Mesodermal cell (in vitro differentiated cells): ENCODE measurements around the gene FUT8.
"Not testable (repeated sequence)": the region's sequence is repeated elsewhere in the genome, so short reads cannot be mapped to it uniquely, and the experiment has no call there.

Experiments
- H3K27ac ChIP-seq: 2 replicates; pipeline ENCODE4 v1.7.0; 2013; ENCODE audit warnings: mild to moderate bottlenecking, low read depth, low read length, moderate library complexity; ENCODE audit not compliant: severe bottlenecking
- H3K36me3 ChIP-seq: 2 replicates; pipeline ENCODE4 v1.7.1; 2013; ENCODE audit warnings: mild to moderate bottlenecking, low read length, moderate library complexity; ENCODE audit not compliant: control insufficient read depth, insufficient read depth
- H3K4me1 ChIP-seq: one replicate; pipeline ENCODE4 v1.7.1; 2013; ENCODE audit warnings: mild to moderate bottlenecking, low read length; ENCODE audit not compliant: insufficient read depth, control insufficient read depth, poor library complexity, severe bottlenecking
- H3K4me3 ChIP-seq: 2 replicates; pipeline ENCODE4 v1.7.0; 2013; ENCODE audit warnings: low read length, control low read depth, mild to moderate bottlenecking; ENCODE audit not compliant: insufficient read depth, poor library complexity, severe bottlenecking; ENCODE audit errors: extremely low read depth
- H3K9me3 ChIP-seq: 2 replicates; pipeline ENCODE4 v1.7.1; 2013; ENCODE audit warnings: mild to moderate bottlenecking, low read length, moderate library complexity; ENCODE audit not compliant: control insufficient read depth
- WGBS, 2 experiments: methylation state at CpG; one replicate each; pipeline ENCODE4 v1.1.5; 2013; ENCODE audit warnings: missing lambda C conversion rate in 2 of 2; ENCODE audit not compliant: insufficient coverage in 2 of 2; 5-methylcytosine and 5-hydroxymethylcytosine counted together

FUT8 gene

GRCh38 chr14:65620195-65620594, 207.7 kb downstream of the FUT8 start:
- Histone ChIP-seq H3K9me3 (no peaks in the 10 kb centered on the region), H3K4me1 (no peaks in the 10 kb centered on the region), H3K36me3 (peaks cover 4% of the 10 kb centered on the region), H3K4me3 (no peak overlapping the region), H3K27ac (no peak overlapping the region)

- H3K4me3 ChIP-seq: no peak overlapping the region
- no peaks in the 10 kb centered on the region for H3K36me3 ChIP-seq
- 84 to 88% methylated on average over 3 to 4 of the region's 5 CpGs for WGBS, 2 experiments
- H3K4me1 ChIP-seq: no peaks in the 10 kb centered on the region
- H3K27ac ChIP-seq: no peak overlapping the region
- H3K9me3 ChIP-seq: no peaks in the 10 kb centered on the region
These were observed 210.2 kb downstream of the FUT8 start for GRCh38 chr14:65622703-65623102.

- Histone ChIP-seq H3K4me3 (no peak overlapping the region), H3K4me1 (no peaks in the 10 kb centered on the region), H3K36me3 (no peaks in the 10 kb centered on the region), H3K9me3 (no peaks in the 10 kb centered on the region), H3K27ac (no peak overlapping the region)
- no CpG with 5 or more reads among the region's 1 CpG for WGBS, 2 experiments
These were observed 211.2 kb downstream of the FUT8 start for GRCh38 chr14:65623759-65624158.

- H3K4me1 ChIP-seq: no peaks in the 10 kb centered on the region
- H3K9me3 ChIP-seq: no peaks in the 10 kb centered on the region
- WGBS, 2 experiments: 100% methylated on average over 3 to 4 of the region's 4 CpGs
- H3K36me3 ChIP-seq: no peaks in the 10 kb centered on the region
- no peak overlapping the region for H3K4me3 ChIP-seq
- no peak overlapping the region for H3K27ac ChIP-seq
These were observed 214.8 kb downstream of the FUT8 start for GRCh38 chr14:65627315-65627714.

GRCh38 chr14:65628664-65629063, 216.1 kb downstream of the FUT8 start:
- Histone ChIP-seq H3K27ac (no peak overlapping the region), H3K4me3 (no peak overlapping the region), H3K9me3 (no peaks in the 10 kb centered on the region), H3K36me3 (no peaks in the 10 kb centered on the region), H3K4me1 (no peaks in the 10 kb centered on the region)
- WGBS, 2 experiments: 80 to 100% methylated on average over 1 of the region's 1 CpG

- WGBS, 2 experiments: no CpG with 5 or more reads among the region's 1 CpG
- no peaks in the 10 kb centered on the region for H3K4me1 ChIP-seq
- no peaks in the 10 kb centered on the region for H3K9me3 ChIP-seq
- H3K4me3 ChIP-seq: no peak overlapping the region
- no peaks in the 10 kb centered on the region for H3K36me3 ChIP-seq
- H3K27ac ChIP-seq: no peak overlapping the region
These were observed 218.5 kb downstream of the FUT8 start for GRCh38 chr14:65631040-65631439.

GRCh38 chr14:65632487-65632886, 220.0 kb downstream of the FUT8 start:
- H3K4me3 ChIP-seq: no peak overlapping the region
- H3K27ac ChIP-seq: no peak overlapping the region
- no peaks in the 10 kb centered on the region for H3K9me3 ChIP-seq
- H3K36me3 ChIP-seq: no peaks in the 10 kb centered on the region
- no peaks in the 10 kb centered on the region for H3K4me1 ChIP-seq
- 60% methylated on average over 1 of the region's 1 CpG; no CpG with 5 or more reads in 1 of the 2 experiments for WGBS, 2 experiments

- H3K27ac ChIP-seq, H3K9me3 ChIP-seq, H3K4me1 ChIP-seq, H3K36me3 ChIP-seq, H3K4me3 ChIP-seq: not testable (repeated sequence)
- 83 to 100% methylated on average over 1 of the region's 26 CpGs for WGBS, 2 experiments
These were observed 221.1 kb downstream of the FUT8 start for GRCh38 chr14:65633666-65634065.

- no peaks in the 10 kb centered on the region for H3K9me3 ChIP-seq
- WGBS, 2 experiments: 89 to 91% methylated on average over 7 of the region's 7 CpGs
- H3K27ac ChIP-seq: no peak overlapping the region
- no peak overlapping the region for H3K4me3 ChIP-seq
- H3K4me1 ChIP-seq: no peaks in the 10 kb centered on the region
- no peaks in the 10 kb centered on the region for H3K36me3 ChIP-seq
These were observed 225.2 kb downstream of the FUT8 start for GRCh38 chr14:65637780-65638179.

- H3K27ac ChIP-seq: no peak overlapping the region
- H3K9me3 ChIP-seq: no peaks in the 10 kb centered on the region
- H3K4me1 ChIP-seq: no peaks in the 10 kb centered on the region
- H3K4me3 ChIP-seq: no peak overlapping the region
- H3K36me3 ChIP-seq: no peaks in the 10 kb centered on the region
- whole genome bisulfite sequencing, 2 experiments: no CpG with 5 or more reads among the region's 1 CpG
These were observed 226.7 kb downstream of the FUT8 start for GRCh38 chr14:65639216-65639615.

GRCh38 chr14:65650826-65651225, 238.3 kb downstream of the FUT8 start:
- no peaks in the 10 kb centered on the region for H3K4me1 ChIP-seq
- no peaks in the 10 kb centered on the region for H3K36me3 ChIP-seq
- no CpG with 5 or more reads among the region's 2 CpGs for WGBS, 2 experiments
- no peak overlapping the region for H3K4me3 ChIP-seq
- H3K27ac ChIP-seq: no peak overlapping the region
- no peaks in the 10 kb centered on the region for H3K9me3 ChIP-seq

GRCh38 chr14:65656554-65656953, 244.0 kb downstream of the FUT8 start:
- no peak overlapping the region for H3K4me3 ChIP-seq
- H3K9me3 ChIP-seq: no peaks in the 10 kb centered on the region
- no peak overlapping the region for H3K27ac ChIP-seq
- no peaks in the 10 kb centered on the region for H3K4me1 ChIP-seq
- WGBS, 2 experiments: no CpG with 5 or more reads among the region's 2 CpGs
- H3K36me3 ChIP-seq: no peaks in the 10 kb centered on the region
